ENCODE results near the gene MTARC2.

Gene MTARC2

GRCh38 chr1:220812308-220812707, 64.2 kb downstream of the MTARC2 start:
- peak overlapping the region; percentile 59 for H3K27ac ChIP-seq
- TF ChIP-seq, protein P1, sequence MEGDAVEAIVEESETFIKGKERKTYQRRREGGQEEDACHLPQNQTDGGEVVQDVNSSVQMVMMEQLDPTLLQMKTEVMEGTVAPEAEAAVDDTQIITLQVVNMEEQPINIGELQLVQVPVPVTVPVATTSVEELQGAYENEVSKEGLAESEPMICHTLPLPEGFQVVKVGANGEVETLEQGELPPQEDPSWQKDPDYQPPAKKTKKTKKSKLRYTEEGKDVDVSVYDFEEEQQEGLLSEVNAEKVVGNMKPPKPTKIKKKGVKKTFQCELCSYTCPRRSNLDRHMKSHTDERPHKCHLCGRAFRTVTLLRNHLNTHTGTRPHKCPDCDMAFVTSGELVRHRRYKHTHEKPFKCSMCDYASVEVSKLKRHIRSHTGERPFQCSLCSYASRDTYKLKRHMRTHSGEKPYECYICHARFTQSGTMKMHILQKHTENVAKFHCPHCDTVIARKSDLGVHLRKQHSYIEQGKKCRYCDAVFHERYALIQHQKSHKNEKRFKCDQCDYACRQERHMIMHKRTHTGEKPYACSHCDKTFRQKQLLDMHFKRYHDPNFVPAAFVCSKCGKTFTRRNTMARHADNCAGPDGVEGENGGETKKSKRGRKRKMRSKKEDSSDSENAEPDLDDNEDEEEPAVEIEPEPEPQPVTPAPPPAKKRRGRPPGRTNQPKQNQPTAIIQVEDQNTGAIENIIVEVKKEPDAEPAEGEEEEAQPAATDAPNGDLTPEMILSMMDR (conservative IDR thresholded peaks at IDR 0.05), result no peak
- TF ChIP-seq ZFX (IDR thresholded peaks at IDR 0.05), result no peak

GRCh38 chr1:220813013-220813412, 64.9 kb downstream of the MTARC2 start:
- TF ChIP-seq, protein P1 (conservative IDR thresholded peaks at IDR 0.05), result peak; percentile 11; the same call in 1 of the 2 replicates
- TF ChIP-seq ZFX (IDR thresholded peaks at IDR 0.05), result no peak

DNA sequence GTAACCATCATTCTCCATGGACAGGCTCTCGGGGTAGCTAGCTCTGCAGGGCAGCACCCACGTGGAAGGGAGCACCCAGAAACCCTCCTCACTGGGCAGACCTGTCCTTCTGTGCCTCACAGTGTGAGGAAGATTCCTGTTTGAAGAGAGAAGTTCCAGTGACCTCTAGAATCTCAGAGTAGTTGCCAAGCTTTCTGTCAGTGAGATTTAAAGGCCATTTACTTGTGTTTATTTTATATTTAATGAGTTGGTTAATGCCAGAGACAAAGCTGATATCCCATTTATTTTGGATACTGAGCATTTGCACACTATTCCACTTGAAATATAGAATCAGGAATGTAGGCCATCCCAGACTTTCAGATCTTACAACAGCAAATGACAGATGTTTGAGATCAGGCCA, 67.3 kb downstream of the MTARC2 start:
- TF ChIP-seq, protein P1 (conservative IDR thresholded peaks at IDR 0.05), result no peak
- no peak for TF ChIP-seq ZFX (IDR thresholded peaks at IDR 0.05)
- H3K27ac ChIP-seq, result peak overlapping the region; percentile 37

More at GRCh38 chr1:220813013-220813412, 64.9 kb downstream of the MTARC2 start:
- H3K27ac ChIP-seq, result peak overlapping the region; percentile 59

GRCh38 chr1:220817907-220818306, 69.8 kb downstream of the MTARC2 start:
- TF ChIP-seq, protein P1 (conservative IDR thresholded peaks at IDR 0.05), result no peak
- TF ChIP-seq ZFX (IDR thresholded peaks at IDR 0.05), result no peak
- no peak overlapping the region for H3K27ac ChIP-seq

DNA sequence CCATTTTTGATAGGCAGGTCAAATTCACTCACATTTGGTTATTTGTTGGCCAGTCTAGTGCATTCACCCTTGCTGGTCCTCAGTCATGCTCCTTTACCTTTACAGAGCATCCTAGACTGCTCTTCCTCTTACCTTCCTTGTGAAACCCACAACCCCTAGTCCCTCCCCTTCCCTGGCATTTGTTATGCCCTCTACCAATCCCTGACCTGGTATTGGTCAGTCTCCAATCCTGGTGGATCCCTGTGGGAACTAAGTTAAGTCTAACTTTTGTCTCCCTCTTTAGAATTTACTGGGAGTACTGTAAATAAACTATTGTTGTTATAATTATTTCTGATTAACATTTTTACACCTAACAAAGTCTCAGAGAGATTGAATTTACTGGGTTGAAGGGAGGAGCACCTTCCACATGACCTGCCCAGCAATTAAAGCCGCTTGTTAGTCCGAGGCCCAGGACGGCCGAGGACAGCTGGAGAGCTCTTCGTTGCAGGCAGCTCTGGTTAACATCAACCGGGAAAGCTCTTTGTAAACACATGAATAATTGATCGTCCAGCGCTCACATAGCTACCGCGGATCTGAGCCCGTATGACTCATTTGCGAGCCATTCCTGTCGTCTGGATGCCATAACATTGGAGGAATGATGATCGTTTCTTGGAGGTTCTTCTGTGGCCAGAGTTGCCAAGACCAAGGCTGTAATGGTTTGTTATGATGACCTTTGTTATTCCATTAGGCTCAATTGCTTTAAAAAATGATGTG, 70.5 kb downstream of the MTARC2 start:
- H3K27ac ChIP-seq, result no peak overlapping the region
- TF ChIP-seq, protein P1 (conservative IDR thresholded peaks at IDR 0.05), result no peak
- no peak for TF ChIP-seq ZFX (IDR thresholded peaks at IDR 0.05)

DNA sequence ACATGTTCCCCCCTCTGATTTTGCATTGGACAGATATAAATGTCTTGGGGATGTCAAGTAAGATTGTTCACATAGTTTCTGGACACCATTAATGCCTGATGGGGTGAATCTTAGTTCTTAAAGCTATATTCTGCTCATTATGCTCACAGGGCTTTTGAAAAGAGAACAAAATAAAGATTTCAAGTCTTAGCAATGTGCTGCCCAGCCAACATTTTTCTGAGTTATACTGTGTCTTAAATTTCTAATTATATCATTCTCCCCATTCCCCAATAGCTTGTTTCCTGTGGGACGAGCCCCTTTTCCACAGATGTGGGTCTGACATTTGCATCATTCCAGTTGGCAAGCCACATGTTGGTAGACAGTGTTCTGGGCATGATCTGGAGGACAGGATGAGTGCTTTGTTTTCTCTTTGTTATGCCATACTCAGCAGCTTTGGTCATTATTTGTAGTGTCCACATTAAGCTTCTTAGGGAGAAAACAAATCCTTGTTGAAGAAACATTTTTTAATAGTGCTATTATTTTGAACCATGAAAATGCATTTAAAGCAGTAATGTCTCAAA, 71.4 kb downstream of the MTARC2 start:
- H3K27ac ChIP-seq, result no peak overlapping the region
- TF ChIP-seq, protein P1 (conservative IDR thresholded peaks at IDR 0.05), result no peak
- no peak for TF ChIP-seq ZFX (IDR thresholded peaks at IDR 0.05)

Data from C4-2B (cell line).